SW480 (cell line): ENCODE data around the gene NEK6.

ENCODE experiments used
- DNase-seq: peaks from one replicate; pipeline ENCODE4 v3.0.0-alpha.2; 2016; ENCODE audit warnings: low spot score

NEK6 gene

DNA sequence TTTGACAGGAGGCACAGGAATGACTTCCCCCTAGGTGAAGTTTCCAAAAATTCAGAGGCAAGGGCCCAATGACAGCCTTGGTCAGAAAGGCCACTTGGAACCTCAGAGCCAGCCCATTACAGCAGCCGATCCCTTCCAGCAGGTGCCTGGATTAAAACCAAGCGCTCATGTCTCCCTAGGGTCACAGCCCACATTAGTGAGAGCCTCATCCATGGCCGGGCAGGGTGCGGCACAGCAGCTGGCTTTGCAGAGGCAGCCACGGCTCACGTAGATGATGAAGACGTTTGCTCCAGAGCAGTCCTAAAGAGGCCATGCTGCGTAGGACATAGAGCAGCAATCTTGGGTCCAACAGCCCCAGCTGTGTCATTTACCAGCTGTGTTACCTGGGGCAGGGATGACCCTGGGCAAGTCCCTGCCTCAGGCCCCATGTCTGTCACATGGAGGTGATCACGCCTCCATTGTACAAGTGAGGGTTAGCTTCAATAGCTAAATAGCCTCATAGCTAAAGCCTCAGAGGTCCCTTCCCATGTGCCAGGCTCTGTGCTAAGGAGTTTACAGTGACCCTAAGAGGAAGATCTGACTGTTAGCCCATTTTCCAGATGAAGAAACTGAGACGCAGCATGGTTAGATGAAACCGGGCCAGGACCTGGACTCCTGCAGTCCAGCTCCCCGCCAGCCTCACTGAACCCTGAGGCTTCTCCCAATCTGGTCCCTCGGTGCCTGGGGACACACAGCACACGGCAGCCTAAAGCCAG, 39.2 kb downstream of the NEK6 start:
- no peak for DNase-seq

DNA sequence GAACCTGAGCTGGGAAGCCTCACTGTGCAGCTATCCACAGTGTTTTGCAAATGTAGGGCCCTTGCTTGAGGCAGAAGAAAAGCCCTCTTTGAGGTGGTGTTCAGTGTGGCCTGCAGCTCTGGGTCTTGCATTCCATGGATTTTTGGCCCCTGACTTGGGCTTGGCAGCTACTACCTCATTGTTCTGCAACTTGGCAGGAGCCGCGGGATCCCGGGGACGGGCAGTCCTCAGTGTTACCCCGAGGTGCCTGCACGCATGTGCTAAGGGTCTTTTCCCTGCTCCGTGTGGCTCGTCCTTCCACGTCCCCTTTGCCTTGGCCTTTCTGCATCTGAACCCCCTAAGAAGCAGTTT, 39.8 kb downstream of the NEK6 start:
- DNase-seq, result peak; percentile 83

DNA sequence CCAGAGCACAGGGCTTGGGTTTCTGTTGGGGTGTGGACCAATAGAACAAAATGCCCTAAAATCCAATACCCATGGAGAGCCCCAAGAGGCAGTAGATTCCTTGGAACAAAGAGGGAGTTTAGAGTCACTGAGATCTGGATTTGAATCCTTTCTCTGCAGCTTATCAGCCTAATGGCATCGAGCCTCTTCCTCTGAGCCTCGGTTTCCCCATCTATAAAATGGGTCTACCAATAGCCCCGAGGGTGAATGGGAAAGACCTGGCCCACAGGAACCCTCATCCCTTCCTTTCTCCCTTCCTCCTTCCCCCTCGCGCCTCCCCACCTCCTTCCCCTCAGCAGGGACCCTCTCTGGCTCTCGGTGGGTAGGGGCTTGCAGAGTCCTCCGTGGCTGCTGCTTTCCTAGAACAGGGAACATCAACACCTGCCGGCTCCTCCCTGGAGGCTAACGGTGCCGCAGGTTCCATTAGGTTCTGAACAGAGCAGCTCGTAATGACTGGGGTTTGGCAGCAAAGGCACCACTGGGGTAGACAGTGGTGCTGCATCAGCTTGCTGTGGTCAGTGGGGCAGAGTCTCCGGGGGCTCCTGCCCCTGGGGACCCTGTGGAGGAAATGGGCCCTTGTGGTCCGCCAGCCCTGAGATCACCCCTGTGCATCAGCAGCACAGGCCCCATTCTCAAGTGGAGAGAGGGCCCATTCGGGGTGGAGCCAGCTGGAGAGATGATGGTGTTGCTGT, 40.3 kb downstream of the NEK6 start:
- no peak for DNase-seq

DNA sequence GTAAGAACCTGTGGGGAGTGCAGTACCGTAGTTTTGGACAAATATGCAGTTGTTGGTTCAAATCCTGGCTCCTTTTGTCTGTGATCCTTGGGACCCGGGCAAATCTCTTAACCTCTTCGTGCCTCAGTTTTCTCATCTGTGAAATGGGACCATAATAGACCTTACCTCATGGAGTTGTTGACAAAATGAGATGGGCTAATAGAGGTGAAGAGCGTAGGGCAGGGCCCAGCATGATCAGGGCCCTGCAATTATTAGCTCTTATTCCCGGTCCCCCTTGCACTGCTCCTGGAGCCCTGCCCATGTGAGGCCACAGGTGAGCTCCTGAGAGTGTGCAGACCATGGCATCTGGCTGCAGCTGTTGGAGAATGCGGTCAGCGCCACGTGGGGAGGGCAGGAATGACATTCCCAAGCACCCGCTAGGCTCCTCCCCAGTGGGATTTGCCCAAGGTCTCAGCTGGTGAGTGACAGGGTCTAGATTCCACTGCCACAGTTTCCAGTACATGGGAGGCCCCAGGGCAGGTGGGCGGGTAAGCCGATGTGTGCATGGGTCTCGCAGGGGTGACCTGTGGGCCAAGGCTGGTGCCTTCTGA, 41.0 kb downstream of the NEK6 start:
- peak; percentile 67 for DNase-seq

DNA sequence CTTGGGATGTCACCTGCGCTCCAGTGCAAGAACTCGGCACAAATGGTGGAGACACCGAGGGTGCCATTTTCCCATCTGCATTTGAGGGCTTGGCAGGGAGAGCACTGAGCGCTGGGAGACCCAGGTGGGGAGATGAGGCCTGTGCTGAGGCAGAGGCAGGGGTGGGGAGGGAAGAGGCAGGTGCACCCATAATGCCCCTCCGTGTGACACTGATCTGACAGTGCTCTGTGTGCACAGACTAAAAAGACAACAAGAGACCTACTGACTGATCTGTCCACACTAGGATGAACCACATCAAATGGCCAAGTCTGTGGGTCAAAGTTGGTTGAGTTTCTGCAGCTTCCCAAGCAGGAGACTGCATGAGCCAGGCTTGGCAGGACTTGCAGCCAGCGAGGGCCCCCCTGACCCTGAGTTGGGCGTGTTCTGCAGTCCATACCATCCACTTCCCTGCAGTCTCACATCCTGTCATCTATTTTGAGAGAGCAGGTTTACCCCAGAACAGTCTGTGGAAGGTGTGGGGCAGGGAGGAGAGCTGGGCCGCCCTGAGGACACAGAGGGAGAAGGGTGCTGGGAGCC, 41.9 kb downstream of the NEK6 start:
- DNase-seq, result peak; percentile 31

DNA sequence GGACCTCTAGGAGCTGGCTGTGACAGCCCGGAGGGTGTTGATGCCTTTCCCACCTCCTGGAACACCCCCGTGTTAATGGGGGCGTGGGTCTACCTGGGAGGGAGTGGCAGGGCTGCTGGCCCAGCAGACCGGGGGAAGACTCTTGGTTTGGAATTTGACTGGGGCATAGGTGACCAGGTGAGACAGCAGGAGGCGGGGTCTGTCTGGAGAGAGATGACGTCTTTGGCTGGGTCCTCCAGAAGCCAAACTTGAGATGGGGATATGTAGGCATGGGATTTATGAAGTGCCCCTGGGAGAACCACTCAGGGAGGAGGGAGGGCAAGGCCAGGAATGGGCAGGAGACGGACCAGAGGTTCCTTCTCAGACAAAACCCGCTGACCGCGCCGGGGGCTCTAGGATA, 42.6 kb downstream of the NEK6 start:
- no peak for DNase-seq

DNA sequence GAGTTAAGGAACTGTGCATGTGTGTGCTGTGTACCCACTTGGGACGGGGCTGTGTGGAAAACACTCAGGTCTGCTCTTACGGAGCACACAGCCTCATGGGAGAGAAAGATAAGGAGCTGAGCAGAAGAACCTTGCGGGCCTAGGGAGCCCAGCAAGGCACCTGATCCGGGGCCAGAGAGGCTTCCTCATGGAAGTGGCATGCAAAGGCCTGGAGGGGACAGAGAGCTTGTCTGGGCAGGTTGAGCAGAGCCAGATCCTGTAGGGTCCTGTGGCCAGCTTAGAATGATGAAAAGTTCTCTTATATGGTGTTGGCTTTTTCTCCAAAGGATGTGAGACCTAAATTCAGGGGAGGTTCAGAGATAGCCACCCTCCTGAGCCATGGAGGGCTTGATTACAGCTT, 45.2 kb downstream of the NEK6 start:
- DNase-seq, result no peak

DNA sequence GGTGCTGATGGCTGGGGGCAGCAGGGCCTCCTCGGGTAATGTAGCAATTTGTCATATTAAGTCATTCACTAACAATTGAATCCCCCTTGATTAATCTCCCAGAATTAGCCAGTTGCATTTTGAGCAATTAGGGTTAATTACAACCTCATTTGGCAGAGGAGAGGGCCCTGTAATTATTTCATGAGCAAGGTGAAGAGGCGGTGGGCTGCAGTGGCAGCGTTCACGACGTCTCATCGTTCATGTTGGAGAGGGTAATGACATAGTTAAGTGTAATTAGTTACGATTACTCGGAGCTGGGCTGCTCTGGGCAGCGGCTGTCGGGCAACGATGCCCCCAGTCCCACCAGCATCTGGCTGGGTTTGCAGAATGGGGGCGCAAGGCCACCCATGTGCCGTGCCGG, 46.0 kb downstream of the NEK6 start:
- DNase-seq, result no peak

DNA sequence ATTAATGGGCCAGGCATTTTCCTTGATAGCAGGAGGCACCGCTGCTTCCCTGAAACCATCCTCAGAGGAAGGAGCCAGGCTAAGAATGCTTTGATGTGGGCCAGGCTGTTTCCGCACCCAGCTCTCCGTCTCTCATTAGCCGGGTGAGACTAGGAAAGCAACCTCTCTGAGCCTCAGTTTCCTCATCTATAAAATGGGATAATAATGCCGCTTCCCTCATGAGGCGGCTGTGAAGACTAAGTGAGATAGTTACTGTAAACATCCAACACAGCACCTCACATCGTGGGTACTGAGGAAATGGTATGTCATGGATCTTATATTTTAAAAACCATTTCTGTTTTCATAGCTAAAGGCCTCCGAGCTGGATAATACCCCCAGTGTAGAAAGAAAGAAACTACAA, 46.5 kb downstream of the NEK6 start:
- DNase-seq, result no peak

DNA sequence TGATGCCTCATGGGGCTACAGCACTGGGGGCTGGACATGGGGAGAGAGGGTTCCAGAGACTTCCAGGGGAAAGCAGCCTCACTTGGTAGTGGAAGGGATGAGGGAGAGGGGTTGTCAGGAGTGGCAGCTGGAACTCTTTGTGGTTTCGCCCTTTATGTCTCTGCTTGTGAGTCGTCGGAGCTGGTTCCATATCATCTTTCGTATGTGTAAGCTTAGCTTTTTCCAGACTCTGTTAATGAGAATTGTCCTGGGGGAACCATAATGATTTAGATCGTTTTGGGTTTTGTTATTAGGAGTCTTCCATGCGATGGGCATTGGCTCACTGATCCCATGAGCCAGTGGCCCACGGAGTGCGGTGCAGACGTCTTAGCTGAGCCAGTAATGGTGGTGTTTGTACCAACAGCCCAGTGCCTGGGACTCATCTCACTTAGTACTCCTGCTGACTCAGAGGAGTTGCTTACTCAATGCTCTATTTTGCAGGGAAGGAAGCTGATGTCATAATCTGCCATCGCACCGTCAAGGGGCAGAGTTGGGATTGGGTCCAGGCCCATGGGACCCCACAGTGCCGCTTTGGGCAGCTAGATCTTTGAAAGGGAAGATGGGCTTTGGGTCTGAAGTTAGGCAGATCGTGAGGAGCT, 48.5 kb downstream of the NEK6 start:
- DNase-seq, result peak; percentile 28

DNA sequence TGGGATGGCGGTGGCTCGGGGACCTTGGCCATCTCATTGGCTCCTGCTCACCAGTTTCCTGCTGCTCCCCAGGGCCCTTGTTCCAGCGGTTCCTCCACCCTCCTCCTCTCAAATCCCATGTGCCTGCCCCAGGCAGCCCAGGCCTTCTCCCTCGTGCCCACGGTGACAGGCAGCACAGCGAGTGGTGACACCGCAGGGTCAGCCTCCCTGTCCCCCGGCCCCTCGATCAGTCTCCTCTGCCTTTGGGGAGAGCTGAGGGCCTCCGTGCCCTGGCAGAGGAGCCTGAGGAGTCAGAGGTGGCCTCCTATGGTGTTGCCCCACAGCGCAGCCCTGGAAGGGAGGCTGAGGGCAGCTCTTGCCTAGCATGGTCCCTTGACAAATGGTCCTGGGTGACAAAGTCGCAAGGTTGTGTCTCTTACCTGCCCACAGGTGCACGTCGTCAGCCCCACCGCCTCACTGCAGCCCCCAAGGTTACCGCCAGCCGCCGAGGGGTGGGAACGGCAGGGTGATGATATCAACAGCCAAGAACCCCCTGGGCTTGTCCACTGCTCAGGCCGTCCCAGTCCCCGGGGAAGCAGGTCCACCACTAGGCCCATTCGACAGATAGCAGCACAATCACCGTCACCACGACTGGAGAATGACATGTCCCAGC, 49.8 kb downstream of the NEK6 start:
- no peak for DNase-seq

DNA sequence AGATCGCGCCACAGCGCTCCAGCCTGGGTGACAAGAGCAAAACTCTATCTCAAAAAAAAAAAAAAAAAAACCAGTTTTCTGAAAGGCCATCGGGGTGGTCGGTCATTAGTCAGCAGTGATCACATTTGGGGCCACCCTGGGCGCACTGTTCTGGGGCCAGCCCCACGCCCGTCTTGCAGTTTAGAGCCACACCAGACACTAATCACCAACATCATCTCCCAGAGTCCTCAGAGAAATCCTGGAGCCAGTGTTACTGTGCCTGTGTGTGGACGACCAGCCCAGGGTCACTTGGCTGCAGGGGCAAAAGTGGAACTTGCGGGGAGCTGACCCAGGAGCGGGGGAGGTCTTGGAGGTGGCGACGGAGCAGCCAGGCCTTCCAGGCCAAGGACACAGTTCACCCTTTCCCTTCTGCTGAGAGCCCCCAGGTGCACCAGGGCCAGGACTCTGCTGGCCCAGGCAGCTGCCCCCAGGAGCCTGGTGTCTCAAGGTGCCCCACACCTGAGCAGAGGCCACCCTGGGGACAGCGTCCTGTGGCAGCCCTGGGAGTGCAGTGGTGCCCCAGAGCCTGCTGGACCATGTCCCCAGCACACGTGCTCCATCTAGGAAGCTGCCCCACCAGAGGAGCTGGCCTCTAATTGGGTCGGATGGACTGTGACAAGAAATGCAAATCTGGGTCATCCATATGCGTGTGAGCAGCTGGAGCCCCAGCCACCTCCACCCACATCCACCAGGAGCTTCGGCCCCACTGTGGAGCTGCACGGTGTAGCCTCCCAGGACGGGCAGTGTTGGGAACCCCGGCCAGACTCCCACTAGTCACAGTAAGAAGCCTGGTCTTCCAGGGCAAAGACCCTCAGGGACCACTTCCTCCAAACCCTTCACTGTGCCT, 51.1 kb downstream of the NEK6 start:
- DNase-seq, result no peak

DNA sequence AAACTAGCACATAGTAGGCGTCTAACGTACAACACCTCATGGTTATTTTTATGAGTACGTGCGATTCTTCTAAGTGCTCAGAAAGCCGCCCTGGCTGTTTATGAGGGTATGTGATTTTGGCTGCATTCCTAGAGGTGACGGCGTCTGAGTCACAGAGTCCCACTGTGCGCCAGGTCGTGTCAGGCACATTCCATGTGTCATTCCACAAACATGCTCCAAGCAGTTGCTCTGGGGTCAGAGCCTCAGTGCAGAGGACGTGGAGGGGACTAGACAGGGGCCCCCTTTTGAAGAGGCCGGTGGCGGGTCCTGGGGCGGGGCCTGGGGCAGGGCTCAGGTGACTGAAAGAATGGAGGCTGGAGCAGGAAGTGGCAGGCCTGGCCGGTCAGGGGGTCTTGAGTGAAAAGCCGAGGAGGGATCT, 51.9 kb downstream of the NEK6 start:
- peak; percentile 70 for DNase-seq

DNA sequence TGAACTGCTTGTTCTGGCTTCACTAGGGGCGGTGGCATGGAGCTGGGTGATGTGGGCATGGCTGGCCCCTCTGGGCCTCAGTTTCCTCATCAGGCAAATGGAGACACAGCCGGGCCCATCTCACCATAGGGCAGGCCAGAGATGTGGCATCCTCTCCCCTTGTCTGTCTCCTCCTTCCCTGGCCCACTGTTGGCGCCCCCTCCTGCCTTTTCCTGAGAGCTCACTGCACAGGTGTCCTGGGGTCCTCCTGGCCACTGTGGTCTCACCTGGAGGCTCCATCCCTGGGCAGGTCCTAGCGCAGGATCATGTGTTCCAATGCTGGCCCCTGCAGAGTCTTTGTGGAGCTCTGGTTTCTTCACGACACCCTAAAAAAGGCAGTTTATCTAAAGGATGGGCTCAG, 53.5 kb downstream of the NEK6 start:
- no peak for DNase-seq

DNA sequence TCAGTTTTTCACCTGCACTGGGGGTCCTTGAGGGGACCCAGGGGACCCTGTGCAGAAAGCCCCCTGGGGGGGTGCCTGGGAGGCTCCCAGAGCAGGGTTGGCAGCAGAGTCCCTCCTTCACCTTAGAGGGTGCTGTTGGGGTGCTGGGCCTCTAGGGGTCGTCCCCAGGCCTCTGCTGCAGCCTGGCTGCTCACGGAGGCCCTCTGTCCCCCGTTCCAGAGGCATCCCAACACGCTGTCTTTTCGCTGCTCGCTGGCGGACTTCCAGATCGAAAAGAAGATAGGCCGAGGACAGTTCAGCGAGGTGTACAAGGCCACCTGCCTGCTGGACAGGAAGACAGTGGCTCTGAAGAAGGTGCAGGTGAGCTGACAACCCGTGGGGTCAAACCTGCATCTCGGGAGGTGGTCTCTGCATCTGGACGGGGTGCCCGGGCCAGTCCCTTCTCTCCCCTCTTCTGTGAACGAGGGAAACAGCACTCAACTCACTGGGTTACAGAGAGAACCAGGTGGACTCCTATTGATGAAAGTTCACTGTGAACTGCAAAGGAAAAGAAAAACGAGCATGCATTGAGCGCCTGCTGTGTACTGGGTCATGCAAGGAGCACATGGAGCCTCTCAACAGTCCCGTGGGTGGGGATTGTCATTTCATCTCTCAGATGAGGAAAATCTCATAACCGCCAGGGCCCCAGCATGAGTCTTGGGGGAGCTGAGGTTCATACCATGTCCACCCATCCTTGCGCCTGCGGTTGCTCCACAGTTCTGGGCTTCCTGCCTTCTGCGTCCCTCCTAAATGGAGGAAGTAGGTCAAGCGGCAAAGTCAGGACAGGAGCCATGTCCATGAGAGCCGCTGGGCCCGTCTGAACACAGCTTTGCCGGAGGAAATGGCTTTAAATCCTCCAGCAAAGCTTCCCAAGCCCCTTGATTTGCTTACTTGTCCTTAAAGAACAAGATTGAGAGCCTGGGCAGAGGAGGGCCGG, 54.8 kb downstream of the NEK6 start:
- no peak for DNase-seq

DNA sequence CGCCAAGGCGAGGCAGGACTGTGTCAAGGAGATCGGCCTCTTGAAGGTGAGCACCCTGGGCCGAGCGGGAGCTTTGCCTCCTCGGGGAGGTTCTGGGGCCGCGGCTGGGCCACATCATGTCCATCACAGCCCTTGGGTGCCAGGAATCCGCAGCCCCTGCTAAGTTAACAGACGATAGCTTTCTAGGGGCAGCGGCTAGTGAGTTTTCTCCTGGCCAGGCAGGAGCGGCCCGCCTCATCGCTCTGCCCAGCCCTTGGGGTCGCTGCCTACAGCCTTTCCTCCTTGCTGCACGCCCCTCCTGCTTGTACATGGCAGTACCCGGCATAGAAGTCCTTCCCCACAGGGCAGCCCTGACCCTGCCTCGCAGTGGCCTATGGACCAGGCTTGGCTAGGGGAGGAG, 56.2 kb downstream of the NEK6 start:
- no peak for DNase-seq

DNA sequence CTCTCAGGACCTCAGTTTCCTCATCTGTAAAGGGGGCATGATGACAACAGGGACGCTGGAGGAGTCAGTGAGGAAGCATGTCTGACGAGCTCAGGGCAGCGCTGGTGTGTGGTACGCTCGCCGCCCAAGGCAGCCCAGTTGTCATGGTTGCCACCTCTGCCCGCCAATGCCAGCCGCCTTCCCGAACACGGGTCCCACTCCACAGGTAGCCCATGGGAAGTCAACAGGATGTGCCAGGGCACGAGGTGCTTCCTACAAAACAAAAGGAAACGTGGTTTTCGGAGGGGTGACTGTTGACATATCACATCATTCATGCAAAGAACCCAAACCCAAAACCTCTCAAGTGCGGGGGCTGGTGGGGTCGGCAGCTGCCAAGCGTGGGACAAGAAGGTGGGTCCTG, 58.1 kb downstream of the NEK6 start:
- DNase-seq, result no peak

DNA sequence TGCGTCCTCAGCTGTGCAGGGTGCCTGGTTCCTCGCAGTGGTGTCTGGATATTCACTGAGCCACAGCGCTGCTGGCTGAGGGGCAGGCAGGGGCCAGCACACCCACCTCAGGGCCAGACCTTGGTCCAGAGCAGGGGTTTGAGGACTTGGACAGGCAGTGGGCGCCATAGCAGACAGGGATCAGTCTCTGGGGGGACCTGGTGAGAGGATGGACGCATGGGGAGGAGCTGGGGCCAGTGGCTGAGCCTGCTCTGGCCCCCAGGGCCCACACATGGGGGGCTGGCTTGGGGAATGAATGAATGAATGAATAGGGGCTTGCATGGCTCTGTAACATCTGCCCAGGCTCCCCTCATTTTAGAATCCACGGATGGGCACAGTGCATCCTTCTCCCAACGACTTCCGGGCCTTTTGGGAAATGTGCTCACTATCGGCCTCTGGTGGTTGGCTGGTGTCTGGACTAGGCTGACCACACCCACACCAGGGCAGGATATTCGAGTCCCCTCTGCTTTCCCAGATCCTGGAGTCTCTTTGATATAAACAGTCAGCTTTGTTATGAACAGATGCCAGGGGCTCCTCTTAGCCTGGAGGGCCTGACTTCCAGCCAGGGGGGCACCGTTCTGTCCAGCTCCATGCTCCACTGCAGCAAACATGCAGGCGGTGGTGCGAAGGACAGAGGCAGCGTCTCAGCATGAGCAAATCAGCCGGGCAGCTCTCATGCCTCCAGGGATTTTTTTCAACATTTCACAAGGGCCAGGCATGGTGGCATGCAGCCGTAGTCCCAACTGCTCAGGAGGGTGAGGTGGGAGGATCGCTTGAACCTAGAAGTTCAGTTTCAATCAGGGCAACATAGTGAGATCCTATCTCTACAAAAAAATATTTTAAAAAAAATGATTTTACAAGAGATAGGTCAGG, 62.6 kb downstream of the NEK6 start:
- DNase-seq, result peak; percentile 56

DNA sequence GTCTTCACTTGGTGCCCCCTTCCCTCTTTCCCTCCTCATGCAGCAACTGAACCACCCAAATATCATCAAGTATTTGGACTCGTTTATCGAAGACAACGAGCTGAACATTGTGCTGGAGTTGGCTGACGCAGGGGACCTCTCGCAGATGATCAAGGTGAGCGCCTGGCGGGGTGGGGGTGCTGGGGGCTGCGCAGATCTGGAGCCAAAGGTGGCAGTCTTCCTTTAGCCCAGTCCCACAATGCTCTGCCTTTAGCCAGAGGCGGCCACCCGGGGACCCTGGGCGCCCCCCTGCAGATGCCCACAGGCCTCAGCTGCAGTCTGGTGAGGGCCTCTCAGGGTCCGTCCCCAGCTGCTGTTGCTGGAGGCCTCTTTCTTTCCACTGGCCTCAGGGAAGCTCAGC, 63.7 kb downstream of the NEK6 start:
- DNase-seq, result no peak
